Endothelial cell of umbilical vein (primary cell): Measurements from ENCODE around the gene EDN2. TPM values are rescaled to one million over a fixed set of nuclear protein-coding genes. Genes with fewer than 3 reads are reported as not detected.
A peak's percentile ranks its signal among the peaks of the same experiment; 100 is the strongest.

Experiments
- BruUV-seq: library from RNA; stranded (reverse); fragments of 400-500 nt; replicated peaks from 2 replicates; lab custom pipeline; 2021; lab: Mats Ljungman, UMichigan
- CTCF ChIA-PET: fragments of 300-600, 350-600 bp; sonication (Branson Sonifier 250); formaldehyde crosslinking; loops from one replicate; lab custom pipeline; 2021; ENCODE audit warnings: antibody characterized with exemption, inconsistent platforms; lab: Charles Lee
- POLR2A ChIA-PET: fragments of 300-600, 350-600 bp; sonication (Branson Sonifier 250); formaldehyde crosslinking; loops from one replicate; lab custom pipeline; 2021; ENCODE audit warnings: antibody characterized with exemption, inconsistent platforms; lab: Charles Lee
- DNase-seq: peaks from one replicate; pipeline ENCODE4 v3.0.0-alpha.2; 2011; ENCODE audit warnings: low read depth, low spot score
- FAIRE-seq: peaks from 2 replicates; lab custom pipeline; 2011; peaks lifted over from hg19 to GRCh38; lab: Jason Lieb, UNC
- H2AFZ ChIP-seq: 2 replicates; pipeline ENCODE4 v1.6.0; 2012; ENCODE audit warnings: low read depth, low read length, control low read depth, inconsistent platforms
- H3K27ac ChIP-seq: 2 replicates; pipeline ENCODE4 v1.5.1; 2011; ENCODE audit warnings: low read depth, mild to moderate bottlenecking, control low read depth, low read length, moderate library complexity; ENCODE audit not compliant: insufficient read depth
- H3K27me3 ChIP-seq, 2 experiments: 2 replicates each; pipeline versions ENCODE4 v1.6.0 to v1.6.1; 2011; ENCODE audit warnings: low read length in 2 of 2, mixed read lengths in 1 of 2; ENCODE audit not compliant: control insufficient read depth in 2 of 2, insufficient read depth in 2 of 2
- H3K36me3 ChIP-seq, 2 experiments: 2 replicates in 1 of 2; 3 replicates in 1 of 2; pipeline ENCODE4 v1.5.1; 2011; ENCODE audit warnings: low read length in 2 of 2, mild to moderate bottlenecking in 1 of 2, moderate library complexity in 1 of 2; ENCODE audit not compliant: control insufficient read depth in 2 of 2, insufficient read depth in 2 of 2; ENCODE audit errors: extremely low read depth in 1 of 2
- H3K4me1 ChIP-seq: 3 replicates; pipeline ENCODE4 v1.5.1; 2011; ENCODE audit warnings: mild to moderate bottlenecking, low read length; ENCODE audit not compliant: control insufficient read depth, insufficient read depth; ENCODE audit errors: extremely low read depth
- H3K4me2 ChIP-seq: 2 replicates; pipeline ENCODE4 v1.6.1; 2011; ENCODE audit warnings: low read length, control low read depth, mixed read lengths; ENCODE audit not compliant: insufficient read depth
- H3K4me3 ChIP-seq, 3 experiments: fragments of 200-600 bp in 1 of 3; sonication (generic), shearing (Covaris generic) in 1 of 3; replicated peaks in 1 of 3; 2 replicates each; pipeline ENCODE4 v1.5.1; 2011 to 2016; ENCODE audit warnings: control low read depth in 3 of 3, low read length in 3 of 3, mild to moderate bottlenecking in 2 of 3, inconsistent platforms in 1 of 3, low read depth in 1 of 3, moderate library complexity in 1 of 3; ENCODE audit not compliant: insufficient read depth in 1 of 3
- H3K79me2 ChIP-seq: 2 replicates; pipeline ENCODE4 v1.6.0; 2012; ENCODE audit warnings: low read length, inconsistent platforms; ENCODE audit not compliant: control insufficient read depth, insufficient read depth
- H3K9ac ChIP-seq: replicated peaks from 2 replicates; pipeline ENCODE3; 2011; ENCODE audit warnings: low read length, control low read depth; ENCODE audit not compliant: insufficient read depth; ENCODE audit errors: extremely low read depth
- H3K9me1 ChIP-seq: replicated peaks from 3 replicates; pipeline ENCODE4 v1.6.0; 2011; ENCODE audit warnings: mild to moderate bottlenecking, low read length; ENCODE audit not compliant: control insufficient read depth, insufficient read depth; ENCODE audit errors: extremely low read depth
- H3K9me3 ChIP-seq: replicated peaks from 2 replicates; pipeline ENCODE4 v1.5.1; 2012; ENCODE audit warnings: low read length, inconsistent platforms; ENCODE audit not compliant: control insufficient read depth, insufficient read depth
- H4K20me1 ChIP-seq: replicated peaks from 2 replicates; pipeline ENCODE3; 2011; ENCODE audit warnings: mild to moderate bottlenecking, low read length; ENCODE audit not compliant: control insufficient read depth, insufficient read depth; ENCODE audit errors: extremely low read depth
- EZH2 ChIP-seq: IDR thresholded peaks from 2 replicates; pipeline ENCODE4 v1.6.1; 2012; ENCODE audit warnings: borderline replicate concordance, low read depth, mild to moderate bottlenecking, moderate library complexity, low read length, inconsistent platforms; ENCODE audit not compliant: severe bottlenecking
- FOS ChIP-seq: IDR thresholded peaks from 2 replicates; pipeline ENCODE4 v1.6.1; 2011; ENCODE audit warnings: mild to moderate bottlenecking, low read length, moderate library complexity, borderline replicate concordance; ENCODE audit not compliant: insufficient read depth
- GATA2 ChIP-seq: IDR thresholded peaks from 2 replicates; pipeline ENCODE4 v1.7.0; 2011; ENCODE audit warnings: low read depth, mild to moderate bottlenecking, moderate library complexity, mixed read lengths, low read length; ENCODE audit not compliant: insufficient read length, insufficient read depth
- JUN ChIP-seq: IDR thresholded peaks from 2 replicates; pipeline ENCODE4 v1.6.1; 2011; ENCODE audit warnings: borderline replicate concordance, low read depth; ENCODE audit not compliant: insufficient read length, insufficient read depth
- MYC ChIP-seq: IDR thresholded peaks from one replicate; pipeline ENCODE4 v1.6.1; 2011; ENCODE audit warnings: mild to moderate bottlenecking, low read depth, low read length
- POLR2A ChIP-seq: IDR thresholded peaks from 2 replicates; pipeline ENCODE4 v1.6.1; 2012; ENCODE audit warnings: low read depth, mild to moderate bottlenecking, control low read depth, low read length
- POLR2AphosphoS5 ChIP-seq: IDR thresholded peaks from 2 replicates; pipeline ENCODE4 v1.6.1; 2012; ENCODE audit warnings: low read depth, mild to moderate bottlenecking, control low read depth, low read length, moderate library complexity; ENCODE audit not compliant: insufficient read depth
- dilution Hi-C: fragments of 300-500 bp; cut with MboI; formaldehyde crosslinking; loops from one replicate; pipeline ENCODE4 v1.15.0; 2019; ENCODE audit warnings: low sequenced_read_pairs; ENCODE audit not compliant: extremely low pct_ligation_motif_present
- intact Hi-C: fragments of 100-400 bp; cut with micrococcal nuclease; formaldehyde crosslinking; loops from one replicate; pipeline ENCODE4 v1.10.0; 2022
- polyA plus RNA-seq, 4 experiments: library from polyadenylated mRNA; depleted of rRNA in 3 of 4; stranded (reverse) in 3 of 4; unstranded in 1 of 4; fragments of >200 nt; gene quantifications; 2 replicates each; pipeline versions ENCODE4 v1.2.1 to v1.2.3, GENCODE V29; 2011 to 2012; ENCODE audit warnings: missing spikeins in 1 of 4
- total RNA-seq: library from RNA; stranded (reverse); gene quantifications from 2 replicates; pipeline ENCODE4 v1.2.3, GENCODE V29; 2021
- TF ChIP-seq, protein P1 (sequence below), 2 donors: IDR thresholded peaks; 1 replicate in 1 of 2; 2 replicates in 1 of 2; pipeline ENCODE4 v1.5.1; 2011; ENCODE audit warnings: low read length in 2 of 2, mild to moderate bottlenecking in 2 of 2, moderate library complexity in 2 of 2, control low read depth in 1 of 2, inconsistent platforms in 1 of 2, low read depth in 1 of 2; ENCODE audit not compliant: insufficient read depth in 1 of 2; ENCODE audit errors: extremely low read depth in 1 of 2
- TF ChIP-seq, protein P2 (sequence below): IDR thresholded peaks from 2 replicates; pipeline ENCODE4 v1.6.1; 2011; ENCODE audit not compliant: insufficient read depth, insufficient read length

Gene EDN2
- total and polyA plus RNA-seq, 2 donors (not counting 3 experiments of a cell fraction or from before 2014, with no cell fraction given): not detected

DNA sequence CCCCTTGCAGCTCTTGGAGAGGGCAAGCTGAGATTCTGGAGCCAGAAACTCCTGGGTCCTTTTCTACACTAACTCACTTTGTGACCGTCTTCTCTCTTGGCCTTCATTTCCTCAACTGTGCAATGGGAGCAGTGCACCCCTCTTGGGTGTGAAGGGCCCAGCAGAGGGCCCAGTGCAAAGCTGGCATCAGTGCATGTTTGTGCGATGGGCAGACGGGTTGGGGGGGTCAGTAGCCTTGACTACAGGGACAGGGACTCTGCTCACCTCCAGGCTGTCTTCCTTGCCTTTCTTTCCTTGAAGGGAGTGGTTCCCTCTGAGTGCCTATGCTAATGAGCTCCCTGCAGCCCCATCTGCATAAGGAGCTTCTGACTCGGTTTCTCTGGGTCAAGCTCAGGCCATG is 51.0 kb downstream of the EDN2 start:
- POLR2A ChIA-PET: no interaction called here
- H3K9me1 ChIP-seq: no peaks in the 10 kb centered on the region
- peaks cover 20% of the 10 kb centered on the region for H3K4me1 ChIP-seq
- dilution Hi-C loops: no loop called here
- intact Hi-C loops: loop anchor here (5.0 kb wide), 1 partner anchor 411 kb away; the partner anchor contains the start of gene SLFNL1
- no peak overlapping the region for H3K9ac ChIP-seq
- H3K4me2 ChIP-seq: no peak overlapping the region
- peak overlapping the region; percentile 60 for H2AFZ ChIP-seq
- FAIRE-seq: peak; percentile 18
- no peak overlapping the region for H3K27ac ChIP-seq
- H3K27me3 ChIP-seq: peaks cover 2 to 4% of the 10 kb centered on the region in 2 experiments
- no peak for DNase-seq
- H3K4me3 ChIP-seq: no peak overlapping the region
- H4K20me1 ChIP-seq: no peaks in the 10 kb centered on the region
- no peaks in the 10 kb centered on the region for H3K9me3 ChIP-seq
- CTCF ChIA-PET: interaction anchor here (0.6 to 5.5 kb wide), 24 partner anchors 10 to 172 kb away, joined by 3 to 79 read pairs (median 4); no protein-coding TSS in a partner anchor
- TF ChIP-seq JUN (no peak), FOS (no peak)
- H3K79me2 ChIP-seq: no peaks in the 10 kb centered on the region
- BruUV-seq: no TSS peak
- no peaks in the 10 kb centered on the region for H3K36me3 ChIP-seq

DNA sequence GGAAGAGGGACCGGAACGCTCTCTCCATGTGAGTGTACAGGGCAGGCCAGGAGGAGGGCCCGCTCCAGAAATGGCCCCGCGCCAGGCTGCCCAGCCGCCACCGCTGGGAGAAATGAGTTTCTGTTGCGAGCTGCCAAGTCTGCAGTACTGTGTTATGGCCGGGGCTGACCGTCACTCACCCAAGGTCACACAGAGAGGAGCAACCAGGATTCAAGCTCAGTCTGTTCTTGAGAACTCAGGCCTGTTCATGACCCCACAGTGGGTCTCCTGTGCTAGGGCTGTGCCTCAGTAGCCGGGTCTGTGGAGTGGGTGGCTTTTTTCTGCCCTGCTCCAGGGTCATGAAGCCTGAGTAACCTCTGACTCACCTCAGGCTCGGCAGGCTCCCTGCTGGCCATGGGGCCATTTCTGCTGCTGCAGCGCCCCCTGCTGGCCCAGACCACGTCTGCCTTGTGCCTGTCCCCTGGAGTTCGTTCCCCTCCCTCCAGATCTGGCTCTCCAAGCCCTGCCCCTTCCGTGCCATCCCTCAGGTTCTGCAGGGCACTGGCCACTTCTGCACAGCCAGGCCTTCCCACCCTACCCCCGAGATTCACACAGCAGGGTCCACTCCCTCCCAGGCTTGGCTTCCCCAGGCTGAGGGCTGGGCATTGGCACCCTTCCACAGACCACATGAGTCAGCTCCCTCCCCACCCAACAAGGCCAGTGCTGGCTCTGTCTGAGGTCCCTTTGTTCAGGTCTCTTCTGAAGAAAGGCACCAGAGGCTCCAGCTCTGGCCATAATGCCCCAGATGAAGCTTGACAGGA is 51.8 kb downstream of the EDN2 start:
- Histone ChIP-seq H3K36me3 (no peaks in the 10 kb centered on the region), H3K4me1 (peaks cover 27% of the 10 kb centered on the region), H3K9me1 (no peaks in the 10 kb centered on the region), H3K9ac (no peak overlapping the region), H3K27ac (no peak overlapping the region), H3K9me3 (no peaks in the 10 kb centered on the region), H4K20me1 (no peaks in the 10 kb centered on the region), H3K79me2 (no peaks in the 10 kb centered on the region), H2AFZ (peak overlapping the region; percentile 60), H3K4me3 (no peak overlapping the region), H3K4me2 (no peak overlapping the region), H3K27me3 (peaks cover 2 to 4% of the 10 kb centered on the region in 2 experiments)
- DNase-seq (peak; percentile 84), FAIRE-seq (peak; percentile 94)
- ChIA-PET CTCF (interaction anchor here (0.5 to 5.5 kb wide), 39 partner anchors 9 to 178 kb away, joined by 3 to 79 read pairs (median 4); partner anchors contain the start of gene FOXO6), POLR2A (no interaction called here)
- intact Hi-C loops (loop anchor here (1.0 to 5.0 kb wide), 7 partner anchors 15 to 410 kb away; partner anchors contain the start of genes FOXO6 and SLFNL1), dilution Hi-C loops (no loop called here)
- no TSS peak for BruUV-seq
- TF ChIP-seq, protein P1, sequence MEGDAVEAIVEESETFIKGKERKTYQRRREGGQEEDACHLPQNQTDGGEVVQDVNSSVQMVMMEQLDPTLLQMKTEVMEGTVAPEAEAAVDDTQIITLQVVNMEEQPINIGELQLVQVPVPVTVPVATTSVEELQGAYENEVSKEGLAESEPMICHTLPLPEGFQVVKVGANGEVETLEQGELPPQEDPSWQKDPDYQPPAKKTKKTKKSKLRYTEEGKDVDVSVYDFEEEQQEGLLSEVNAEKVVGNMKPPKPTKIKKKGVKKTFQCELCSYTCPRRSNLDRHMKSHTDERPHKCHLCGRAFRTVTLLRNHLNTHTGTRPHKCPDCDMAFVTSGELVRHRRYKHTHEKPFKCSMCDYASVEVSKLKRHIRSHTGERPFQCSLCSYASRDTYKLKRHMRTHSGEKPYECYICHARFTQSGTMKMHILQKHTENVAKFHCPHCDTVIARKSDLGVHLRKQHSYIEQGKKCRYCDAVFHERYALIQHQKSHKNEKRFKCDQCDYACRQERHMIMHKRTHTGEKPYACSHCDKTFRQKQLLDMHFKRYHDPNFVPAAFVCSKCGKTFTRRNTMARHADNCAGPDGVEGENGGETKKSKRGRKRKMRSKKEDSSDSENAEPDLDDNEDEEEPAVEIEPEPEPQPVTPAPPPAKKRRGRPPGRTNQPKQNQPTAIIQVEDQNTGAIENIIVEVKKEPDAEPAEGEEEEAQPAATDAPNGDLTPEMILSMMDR (IDR thresholded peaks at IDR 0.05; ENCODE audit: extremely low read depth in 1 of 2, insufficient read depth in 1 of 2, low read depth in 1 of 2, low read length in 2 of 2): peak; percentile 93 to 96
- TF ChIP-seq, protein P2, sequence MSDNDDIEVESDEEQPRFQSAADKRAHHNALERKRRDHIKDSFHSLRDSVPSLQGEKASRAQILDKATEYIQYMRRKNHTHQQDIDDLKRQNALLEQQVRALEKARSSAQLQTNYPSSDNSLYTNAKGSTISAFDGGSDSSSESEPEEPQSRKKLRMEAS: no peak
- peak; percentile 43 for TF ChIP-seq FOS
- TF ChIP-seq POLR2A: no peak
- TF ChIP-seq EZH2: no peak
- peak; percentile 41 for TF ChIP-seq JUN
- peak; percentile 46 for TF ChIP-seq POLR2AphosphoS5
- no peak for TF ChIP-seq GATA2
- TF ChIP-seq MYC: no peak
